Measurements from ENCODE around the gene ITGB3.

DNA sequence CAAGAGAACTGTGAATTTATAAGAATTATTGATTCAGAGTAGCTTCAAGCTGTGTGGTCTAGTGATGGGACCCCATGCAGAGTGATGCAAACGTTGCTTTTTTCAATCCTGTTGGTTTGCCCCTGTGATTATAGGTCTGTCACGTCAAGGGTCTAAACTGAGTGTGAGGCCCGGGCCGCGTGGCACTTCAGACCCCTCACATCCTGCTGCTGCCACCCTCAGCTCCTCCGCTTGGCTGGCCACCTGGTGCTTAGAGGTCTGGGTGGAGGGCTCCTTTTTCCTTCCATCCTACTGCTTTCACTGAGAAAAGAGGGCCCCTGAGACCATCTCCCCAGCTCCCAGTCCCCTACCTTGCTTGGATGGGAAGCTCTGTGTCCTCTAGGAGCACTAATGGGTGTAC is 32.5 kb upstream of the ITGB3 start:
- TF ChIP-seq CTCF (IDR thresholded peaks at IDR 0.05; ENCODE audit: control extremely low read depth in 1 of 3, insufficient read depth in 1 of 3, low read depth in 1 of 3, low read length in 3 of 3) (no peak), EZH2 (IDR thresholded peaks at IDR 0.05; ENCODE audit: low read depth, low read length, severe bottlenecking) (no peak), POLR2AphosphoS5 (IDR thresholded peaks at IDR 0.05; ENCODE audit: low read depth, low read length) (no peak), MAFK (IDR thresholded peaks at IDR 0.05; ENCODE audit: low read depth, low read length) (no peak), EP300 (IDR thresholded peaks at IDR 0.05; ENCODE audit: borderline replicate concordance in 1 of 2, low read depth in 2 of 2, low read length in 2 of 2) (no peak), CEBPB (IDR thresholded peaks at IDR 0.05; ENCODE audit: low read depth, low read length) (no peak), HDAC6 (IDR thresholded peaks at IDR 0.05; ENCODE audit: low read depth, low read length) (no peak), RAD21 (IDR thresholded peaks at IDR 0.05 in 1 of 2, conservative IDR thresholded peaks at IDR 0.05 in 1 of 2; ENCODE audit: low read depth in 2 of 2, low read length in 2 of 2) (no peak), SIN3A (conservative IDR thresholded peaks at IDR 0.05 in 1 of 2, IDR thresholded peaks at IDR 0.05 in 1 of 2; ENCODE audit: low read depth in 1 of 2, low read length in 2 of 2) (no peak)
